ENCODE data around the gene SRRM4. TPM values are rescaled to one million over a fixed set of nuclear protein-coding genes. Genes with fewer than 3 reads are reported as not detected.

The SRRM4 gene
- total RNA-seq, 1 experiment from 2014 or later = 0.96 TPM

DNA sequence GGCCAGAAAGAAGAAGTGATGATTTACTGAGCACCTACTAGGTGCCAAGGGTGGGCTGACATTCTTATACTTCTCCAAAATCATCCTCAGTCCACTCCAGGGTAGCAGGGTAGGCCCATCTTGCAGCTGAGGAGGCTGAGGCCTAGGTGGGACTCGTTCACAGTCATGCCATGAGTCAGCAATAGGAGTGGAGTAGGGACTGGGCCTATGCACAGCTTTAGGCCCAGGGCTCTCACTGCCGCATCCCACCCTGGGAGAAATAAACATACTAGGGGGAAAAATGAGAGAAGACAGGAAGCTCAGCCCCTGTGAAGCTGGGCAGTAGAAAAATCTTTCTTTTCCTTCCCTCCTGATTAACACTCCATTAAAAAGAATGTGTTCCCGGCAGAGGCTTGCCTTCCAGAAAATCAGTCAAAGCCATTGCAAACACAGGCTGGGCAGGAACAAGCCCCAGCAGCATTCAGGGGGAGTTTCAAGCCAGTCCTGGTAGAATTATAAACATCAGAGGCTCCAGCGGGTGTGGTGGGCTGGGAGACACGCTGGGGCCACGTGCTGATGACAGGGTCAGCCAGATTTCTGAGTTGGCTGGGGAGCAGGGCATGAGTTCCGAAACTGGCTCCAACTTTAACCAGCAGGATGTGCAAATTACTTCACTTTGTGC, 199.2 kb downstream of the SRRM4 start:
- POLR2A ChIA-PET = interaction anchor here (2.5 kb wide), 1 partner anchor 27 kb away, joined by 14 read pairs; no protein-coding TSS in a partner anchor
- Mint-ChIP-seq H3K4me1 (peaks cover 50% of the 10 kb centered on the region), H3K4me3 (peak overlapping the region; percentile 58), H3K27me3 (ENCODE audit: low read depth) (no peaks in the 10 kb centered on the region), H3K9me3 (no peaks in the 10 kb centered on the region), H3K36me3 (no peaks in the 10 kb centered on the region), H3K27ac (peak overlapping the region; percentile 84)
- TF ChIP-seq NFE2L1 (CRISPR knock-in tag; IDR thresholded peaks at IDR 0.05) (peak; percentile 61; the same call in 1 of the 2 replicates), TP53 (CRISPR knock-in tag; IDR thresholded peaks at IDR 0.05) (no peak)
- ATAC-seq (no peak), DNase-seq (ENCODE audit: low spot score) (no peak)
- CTCF ChIA-PET = interaction anchor here (2.1 to 2.8 kb wide), 2 partner anchors 143 to 232 kb away, joined by 6 to 15 read pairs; no protein-coding TSS in a partner anchor

DNA sequence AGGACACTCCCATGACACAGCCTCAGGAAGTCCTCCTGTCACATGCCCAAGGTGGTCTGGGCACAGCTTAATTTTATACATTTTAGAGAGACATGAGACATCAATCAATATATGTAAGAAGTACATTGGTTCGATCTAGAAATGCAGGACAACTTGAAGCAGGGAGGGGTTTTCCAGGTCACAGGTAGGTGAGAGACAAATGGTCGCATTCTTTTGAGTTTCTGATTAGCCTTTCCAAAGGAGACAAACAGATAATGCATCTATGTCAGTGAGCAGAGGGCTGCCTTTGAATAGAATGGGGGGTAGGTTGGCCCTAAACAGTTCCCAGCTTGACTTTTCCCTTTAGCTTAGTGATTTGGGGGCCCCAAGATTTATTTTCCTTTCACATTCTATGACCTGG, 199.9 kb downstream of the SRRM4 start:
- Mint-ChIP-seq H3K4me1 (peaks cover 47% of the 10 kb centered on the region), H3K27ac (peak overlapping the region; percentile 84), H3K4me3 (peak overlapping the region; percentile 41), H3K9me3 (no peaks in the 10 kb centered on the region), H3K36me3 (no peaks in the 10 kb centered on the region), H3K27me3 (ENCODE audit: low read depth) (no peaks in the 10 kb centered on the region)
- TF ChIP-seq, protein P1, sequence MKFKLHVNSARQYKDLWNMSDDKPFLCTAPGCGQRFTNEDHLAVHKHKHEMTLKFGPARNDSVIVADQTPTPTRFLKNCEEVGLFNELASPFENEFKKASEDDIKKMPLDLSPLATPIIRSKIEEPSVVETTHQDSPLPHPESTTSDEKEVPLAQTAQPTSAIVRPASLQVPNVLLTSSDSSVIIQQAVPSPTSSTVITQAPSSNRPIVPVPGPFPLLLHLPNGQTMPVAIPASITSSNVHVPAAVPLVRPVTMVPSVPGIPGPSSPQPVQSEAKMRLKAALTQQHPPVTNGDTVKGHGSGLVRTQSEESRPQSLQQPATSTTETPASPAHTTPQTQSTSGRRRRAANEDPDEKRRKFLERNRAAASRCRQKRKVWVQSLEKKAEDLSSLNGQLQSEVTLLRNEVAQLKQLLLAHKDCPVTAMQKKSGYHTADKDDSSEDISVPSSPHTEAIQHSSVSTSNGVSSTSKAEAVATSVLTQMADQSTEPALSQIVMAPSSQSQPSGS (CRISPR knock-in tag; IDR thresholded peaks at IDR 0.05; ENCODE audit: borderline replicate concordance, low read depth) = no peak
- TF ChIP-seq FOXP1 (CRISPR knock-in tag; IDR thresholded peaks at IDR 0.05; ENCODE audit: borderline replicate concordance) (no peak), ZNF396 (CRISPR knock-in tag; IDR thresholded peaks at IDR 0.05; ENCODE audit: borderline replicate concordance) (no peak), NR1H2 (CRISPR knock-in tag; IDR thresholded peaks at IDR 0.05) (no peak), ZNF423 (CRISPR knock-in tag; IDR thresholded peaks at IDR 0.05) (no peak), CREB1 (CRISPR knock-in tag; IDR thresholded peaks at IDR 0.05) (no peak), TEAD4 (CRISPR knock-in tag; IDR thresholded peaks at IDR 0.05) (no peak), TEAD1 (CRISPR knock-in tag; IDR thresholded peaks at IDR 0.05) (no peak), ESRRA (CRISPR knock-in tag; IDR thresholded peaks at IDR 0.05; ENCODE audit: borderline replicate concordance) (no peak)
- TF ChIP-seq, protein P2, sequence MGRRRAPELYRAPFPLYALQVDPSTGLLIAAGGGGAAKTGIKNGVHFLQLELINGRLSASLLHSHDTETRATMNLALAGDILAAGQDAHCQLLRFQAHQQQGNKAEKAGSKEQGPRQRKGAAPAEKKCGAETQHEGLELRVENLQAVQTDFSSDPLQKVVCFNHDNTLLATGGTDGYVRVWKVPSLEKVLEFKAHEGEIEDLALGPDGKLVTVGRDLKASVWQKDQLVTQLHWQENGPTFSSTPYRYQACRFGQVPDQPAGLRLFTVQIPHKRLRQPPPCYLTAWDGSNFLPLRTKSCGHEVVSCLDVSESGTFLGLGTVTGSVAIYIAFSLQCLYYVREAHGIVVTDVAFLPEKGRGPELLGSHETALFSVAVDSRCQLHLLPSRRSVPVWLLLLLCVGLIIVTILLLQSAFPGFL (CRISPR knock-in tag; IDR thresholded peaks at IDR 0.05; ENCODE audit: borderline replicate concordance) = no peak
- TF ChIP-seq, protein P3, sequence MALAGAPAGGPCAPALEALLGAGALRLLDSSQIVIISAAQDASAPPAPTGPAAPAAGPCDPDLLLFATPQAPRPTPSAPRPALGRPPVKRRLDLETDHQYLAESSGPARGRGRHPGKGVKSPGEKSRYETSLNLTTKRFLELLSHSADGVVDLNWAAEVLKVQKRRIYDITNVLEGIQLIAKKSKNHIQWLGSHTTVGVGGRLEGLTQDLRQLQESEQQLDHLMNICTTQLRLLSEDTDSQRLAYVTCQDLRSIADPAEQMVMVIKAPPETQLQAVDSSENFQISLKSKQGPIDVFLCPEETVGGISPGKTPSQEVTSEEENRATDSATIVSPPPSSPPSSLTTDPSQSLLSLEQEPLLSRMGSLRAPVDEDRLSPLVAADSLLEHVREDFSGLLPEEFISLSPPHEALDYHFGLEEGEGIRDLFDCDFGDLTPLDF (CRISPR knock-in tag; IDR thresholded peaks at IDR 0.05) = no peak
- TF ChIP-seq, protein P4, sequence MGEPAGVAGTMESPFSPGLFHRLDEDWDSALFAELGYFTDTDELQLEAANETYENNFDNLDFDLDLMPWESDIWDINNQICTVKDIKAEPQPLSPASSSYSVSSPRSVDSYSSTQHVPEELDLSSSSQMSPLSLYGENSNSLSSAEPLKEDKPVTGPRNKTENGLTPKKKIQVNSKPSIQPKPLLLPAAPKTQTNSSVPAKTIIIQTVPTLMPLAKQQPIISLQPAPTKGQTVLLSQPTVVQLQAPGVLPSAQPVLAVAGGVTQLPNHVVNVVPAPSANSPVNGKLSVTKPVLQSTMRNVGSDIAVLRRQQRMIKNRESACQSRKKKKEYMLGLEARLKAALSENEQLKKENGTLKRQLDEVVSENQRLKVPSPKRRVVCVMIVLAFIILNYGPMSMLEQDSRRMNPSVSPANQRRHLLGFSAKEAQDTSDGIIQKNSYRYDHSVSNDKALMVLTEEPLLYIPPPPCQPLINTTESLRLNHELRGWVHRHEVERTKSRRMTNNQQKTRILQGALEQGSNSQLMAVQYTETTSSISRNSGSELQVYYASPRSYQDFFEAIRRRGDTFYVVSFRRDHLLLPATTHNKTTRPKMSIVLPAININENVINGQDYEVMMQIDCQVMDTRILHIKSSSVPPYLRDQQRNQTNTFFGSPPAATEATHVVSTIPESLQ (CRISPR knock-in tag; IDR thresholded peaks at IDR 0.05) = no peak
- TF ChIP-seq, protein P5, sequence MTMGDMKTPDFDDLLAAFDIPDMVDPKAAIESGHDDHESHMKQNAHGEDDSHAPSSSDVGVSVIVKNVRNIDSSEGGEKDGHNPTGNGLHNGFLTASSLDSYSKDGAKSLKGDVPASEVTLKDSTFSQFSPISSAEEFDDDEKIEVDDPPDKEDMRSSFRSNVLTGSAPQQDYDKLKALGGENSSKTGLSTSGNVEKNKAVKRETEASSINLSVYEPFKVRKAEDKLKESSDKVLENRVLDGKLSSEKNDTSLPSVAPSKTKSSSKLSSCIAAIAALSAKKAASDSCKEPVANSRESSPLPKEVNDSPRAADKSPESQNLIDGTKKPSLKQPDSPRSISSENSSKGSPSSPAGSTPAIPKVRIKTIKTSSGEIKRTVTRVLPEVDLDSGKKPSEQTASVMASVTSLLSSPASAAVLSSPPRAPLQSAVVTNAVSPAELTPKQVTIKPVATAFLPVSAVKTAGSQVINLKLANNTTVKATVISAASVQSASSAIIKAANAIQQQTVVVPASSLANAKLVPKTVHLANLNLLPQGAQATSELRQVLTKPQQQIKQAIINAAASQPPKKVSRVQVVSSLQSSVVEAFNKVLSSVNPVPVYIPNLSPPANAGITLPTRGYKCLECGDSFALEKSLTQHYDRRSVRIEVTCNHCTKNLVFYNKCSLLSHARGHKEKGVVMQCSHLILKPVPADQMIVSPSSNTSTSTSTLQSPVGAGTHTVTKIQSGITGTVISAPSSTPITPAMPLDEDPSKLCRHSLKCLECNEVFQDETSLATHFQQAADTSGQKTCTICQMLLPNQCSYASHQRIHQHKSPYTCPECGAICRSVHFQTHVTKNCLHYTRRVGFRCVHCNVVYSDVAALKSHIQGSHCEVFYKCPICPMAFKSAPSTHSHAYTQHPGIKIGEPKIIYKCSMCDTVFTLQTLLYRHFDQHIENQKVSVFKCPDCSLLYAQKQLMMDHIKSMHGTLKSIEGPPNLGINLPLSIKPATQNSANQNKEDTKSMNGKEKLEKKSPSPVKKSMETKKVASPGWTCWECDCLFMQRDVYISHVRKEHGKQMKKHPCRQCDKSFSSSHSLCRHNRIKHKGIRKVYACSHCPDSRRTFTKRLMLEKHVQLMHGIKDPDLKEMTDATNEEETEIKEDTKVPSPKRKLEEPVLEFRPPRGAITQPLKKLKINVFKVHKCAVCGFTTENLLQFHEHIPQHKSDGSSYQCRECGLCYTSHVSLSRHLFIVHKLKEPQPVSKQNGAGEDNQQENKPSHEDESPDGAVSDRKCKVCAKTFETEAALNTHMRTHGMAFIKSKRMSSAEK (CRISPR knock-in tag; IDR thresholded peaks at IDR 0.05; ENCODE audit: borderline replicate concordance) = no peak
- TF ChIP-seq, protein P6, sequence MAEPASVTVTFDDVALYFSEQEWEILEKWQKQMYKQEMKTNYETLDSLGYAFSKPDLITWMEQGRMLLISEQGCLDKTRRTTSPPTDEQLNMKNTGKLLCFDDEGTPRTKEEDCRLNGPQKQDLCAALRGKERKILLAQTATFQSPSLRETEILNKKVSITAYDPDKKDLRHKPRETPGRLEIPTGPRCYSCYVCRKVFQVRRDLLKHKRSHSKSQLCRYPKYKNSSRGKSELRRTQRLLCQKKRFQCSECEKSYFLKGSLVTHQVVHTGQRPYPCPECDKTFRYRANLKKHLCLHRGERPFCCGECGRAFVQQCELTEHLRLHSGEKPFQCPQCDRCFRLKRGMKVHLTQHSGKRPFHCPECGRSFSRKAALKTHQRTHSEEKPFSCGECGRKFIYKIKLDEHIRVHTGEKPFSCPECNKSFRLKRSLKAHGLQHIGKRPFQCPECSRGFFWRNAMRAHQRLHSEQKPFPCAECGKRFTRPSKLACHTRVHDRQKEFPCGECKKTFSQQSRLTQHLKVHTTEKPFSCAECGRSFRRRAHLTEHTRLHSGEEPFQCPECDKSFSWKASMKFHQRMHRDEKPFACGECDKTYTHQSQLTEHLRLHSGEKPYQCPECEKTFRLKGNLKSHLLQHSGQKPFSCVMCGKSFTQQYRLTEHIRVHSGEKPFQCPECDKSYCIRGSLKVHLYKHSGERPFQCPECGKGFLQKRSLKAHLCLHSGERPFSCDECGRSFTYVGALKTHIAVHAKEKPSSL (CRISPR knock-in tag; conservative IDR thresholded peaks at IDR 0.05) = no peak
- ChIA-PET CTCF (no interaction called here), POLR2A (no interaction called here)
- no peak for ATAC-seq
- DNase-seq (ENCODE audit: low spot score) = no peak

All from WTC11 (cell line).